Loucy (cell line): ENCODE results near the gene RBM26.

Source experiments
- H2AFZ ChIP-seq: fragments of 200-600 bp; sonication (generic); 2 replicates; pipeline ENCODE4 v1.6.0; 2016; ENCODE audit warnings: antibody characterized with exemption, mild to moderate bottlenecking, low read length, moderate library complexity
- H3F3A ChIP-seq: fragments of 200-600 bp; 2 replicates; pipeline ENCODE4 v1.6.0; 2016; ENCODE audit warnings: antibody characterized with exemption, low read depth, mild to moderate bottlenecking
- H3K27me3 ChIP-seq: fragments of 200-600 bp; sonication (generic); 2 replicates; pipeline ENCODE4 v1.6.1; 2014; ENCODE audit warnings: low read length, mild to moderate bottlenecking; ENCODE audit not compliant: insufficient read depth, poor library complexity, severe bottlenecking
- H3K36me3 ChIP-seq: fragments of 200-600 bp; sonication (generic); 2 replicates; pipeline ENCODE4 v1.6.1; 2016; ENCODE audit warnings: low read length; ENCODE audit not compliant: insufficient read depth
- H3K4me1 ChIP-seq: fragments of 200-600 bp; sonication (generic); 2 replicates; pipeline ENCODE4 v1.5.1; 2014; ENCODE audit warnings: low read length, mild to moderate bottlenecking; ENCODE audit not compliant: insufficient read depth, poor library complexity, severe bottlenecking
- H3K4me2 ChIP-seq: fragments of 200-600 bp; sonication (generic); 2 replicates; pipeline ENCODE4 v1.6.0; 2014; ENCODE audit warnings: antibody characterized with exemption, low read length, low read depth, mild to moderate bottlenecking; ENCODE audit not compliant: poor library complexity, severe bottlenecking
- H3K4me3 ChIP-seq: fragments of 200-600 bp; sonication (generic); 2 replicates; pipeline ENCODE4 v1.5.1; 2014; ENCODE audit warnings: low read length, mild to moderate bottlenecking, mixed read lengths; ENCODE audit not compliant: poor library complexity, severe bottlenecking
- H3K79me2 ChIP-seq: fragments of 200-600 bp; sonication (generic); 2 replicates; pipeline ENCODE4 v1.6.1; 2014; ENCODE audit warnings: low read length; ENCODE audit not compliant: insufficient read depth
- H3K9ac ChIP-seq: fragments of 200-600 bp; sonication (generic); 2 replicates; pipeline ENCODE4 v1.6.0; 2014; ENCODE audit warnings: mild to moderate bottlenecking, low read depth, low read length, moderate library complexity; ENCODE audit not compliant: poor library complexity, severe bottlenecking
- H3K9me2 ChIP-seq: fragments of 200-600 bp; sonication (generic); replicated peaks from 2 replicates; pipeline ENCODE4 v1.6.1; 2016; ENCODE audit warnings: low read depth, low read length, mixed read lengths
- H3K9me3 ChIP-seq: fragments of 200-600 bp; sonication (generic); 2 replicates; pipeline ENCODE4 v1.6.1; 2014; ENCODE audit warnings: mild to moderate bottlenecking, antibody characterized with exemption, low read length, low read depth; ENCODE audit not compliant: insufficient read depth
- H4K20me1 ChIP-seq: fragments of 200-600 bp; sonication (generic); 2 replicates; pipeline ENCODE4 v1.6.0; 2014; ENCODE audit warnings: antibody characterized with exemption, low read length, mild to moderate bottlenecking; ENCODE audit not compliant: insufficient read depth, poor library complexity, severe bottlenecking
- EZH2phosphoT487 ChIP-seq: fragments of 200-600 bp; IDR thresholded peaks from 2 replicates; pipeline ENCODE4 v1.6.1; 2018; ENCODE audit warnings: antibody characterized with exemption, mild to moderate bottlenecking, moderate library complexity, borderline replicate concordance
- TF ChIP-seq, protein P1 (sequence below): fragments of 200-600 bp; sonication (generic); conservative IDR thresholded peaks from 2 replicates; pipeline ENCODE4 v1.5.1; 2014; ENCODE audit warnings: mild to moderate bottlenecking, antibody characterized with exemption, low read length

Gene RBM26

DNA sequence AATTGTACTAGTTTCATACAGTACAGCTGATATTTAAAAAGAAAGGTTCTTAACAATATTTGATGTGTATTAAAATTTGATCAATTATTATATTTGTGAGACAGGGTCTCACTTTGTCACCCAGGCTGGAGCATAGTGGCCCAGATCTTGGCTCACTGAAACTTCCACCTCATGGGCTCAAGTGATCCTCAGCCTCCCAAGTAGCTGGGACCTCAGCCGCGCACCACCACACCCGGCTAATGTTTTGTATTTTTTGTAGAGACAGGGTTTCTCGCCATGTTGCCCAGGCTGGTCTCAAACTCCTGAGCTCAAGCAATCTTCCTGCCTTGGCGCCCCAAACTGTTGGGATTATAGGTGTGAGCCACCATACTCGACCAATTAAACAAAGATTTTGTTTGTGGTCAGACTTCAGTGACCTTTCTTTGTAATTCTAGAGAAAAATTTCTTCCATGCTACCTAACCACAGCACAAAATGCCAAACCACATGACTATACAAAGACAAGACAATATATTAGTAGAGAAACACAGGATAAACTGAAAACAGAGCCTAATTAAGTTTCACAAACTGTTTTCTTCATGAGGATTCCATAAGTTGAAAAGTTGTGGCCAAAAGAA, 59.6 kb downstream of the RBM26 start:
- Histone ChIP-seq H3K4me1 (peaks cover 3% of the 10 kb centered on the region), H3K36me3 (peaks cover 89% of the 10 kb centered on the region)

DNA sequence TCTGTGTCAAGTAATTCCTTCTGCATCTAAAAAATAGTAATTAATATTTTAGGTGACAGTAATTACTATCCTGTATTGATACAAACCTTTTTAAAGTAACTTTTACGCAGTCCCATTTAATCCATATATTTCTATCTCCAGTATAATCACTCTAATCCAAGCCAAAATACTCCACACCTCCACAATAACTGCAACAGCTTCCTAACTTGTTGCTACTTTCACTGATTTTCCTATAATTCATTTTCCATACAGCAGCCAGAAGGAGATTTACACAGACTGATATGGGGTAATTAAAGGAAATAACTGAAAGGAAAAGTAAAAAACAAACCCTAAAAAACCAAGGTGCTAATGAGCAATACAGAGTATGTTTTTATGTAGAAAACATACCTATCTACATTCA, 64.9 kb downstream of the RBM26 start:
- H3F3A ChIP-seq, result no peaks in the 10 kb centered on the region
- no peaks in the 10 kb centered on the region for H3K9me2 ChIP-seq
- peaks cover 3% of the 10 kb centered on the region for H4K20me1 ChIP-seq
- peaks cover 95% of the 10 kb centered on the region for H3K36me3 ChIP-seq
- no peaks in the 10 kb centered on the region for H3K79me2 ChIP-seq
- no peaks in the 10 kb centered on the region for H3K4me1 ChIP-seq
- no peaks in the 10 kb centered on the region for H3K27me3 ChIP-seq
- no peaks in the 10 kb centered on the region for H3K9me3 ChIP-seq
- no peak overlapping the region for H2AFZ ChIP-seq
- TF ChIP-seq EZH2phosphoT487, result no peak
- H3K4me2 ChIP-seq, result no peak overlapping the region
- H3K9ac ChIP-seq, result no peak overlapping the region
- H3K4me3 ChIP-seq, result no peak overlapping the region

More for the DNA sequence above, 59.6 kb downstream of the RBM26 start:
- no peak for TF ChIP-seq EZH2phosphoT487
- TF ChIP-seq, protein P1, sequence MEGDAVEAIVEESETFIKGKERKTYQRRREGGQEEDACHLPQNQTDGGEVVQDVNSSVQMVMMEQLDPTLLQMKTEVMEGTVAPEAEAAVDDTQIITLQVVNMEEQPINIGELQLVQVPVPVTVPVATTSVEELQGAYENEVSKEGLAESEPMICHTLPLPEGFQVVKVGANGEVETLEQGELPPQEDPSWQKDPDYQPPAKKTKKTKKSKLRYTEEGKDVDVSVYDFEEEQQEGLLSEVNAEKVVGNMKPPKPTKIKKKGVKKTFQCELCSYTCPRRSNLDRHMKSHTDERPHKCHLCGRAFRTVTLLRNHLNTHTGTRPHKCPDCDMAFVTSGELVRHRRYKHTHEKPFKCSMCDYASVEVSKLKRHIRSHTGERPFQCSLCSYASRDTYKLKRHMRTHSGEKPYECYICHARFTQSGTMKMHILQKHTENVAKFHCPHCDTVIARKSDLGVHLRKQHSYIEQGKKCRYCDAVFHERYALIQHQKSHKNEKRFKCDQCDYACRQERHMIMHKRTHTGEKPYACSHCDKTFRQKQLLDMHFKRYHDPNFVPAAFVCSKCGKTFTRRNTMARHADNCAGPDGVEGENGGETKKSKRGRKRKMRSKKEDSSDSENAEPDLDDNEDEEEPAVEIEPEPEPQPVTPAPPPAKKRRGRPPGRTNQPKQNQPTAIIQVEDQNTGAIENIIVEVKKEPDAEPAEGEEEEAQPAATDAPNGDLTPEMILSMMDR, result no peak
- H3K9ac ChIP-seq, result no peak overlapping the region
- no peaks in the 10 kb centered on the region for H3F3A ChIP-seq
- no peak overlapping the region for H3K4me2 ChIP-seq
- H2AFZ ChIP-seq, result no peak overlapping the region
- H3K27me3 ChIP-seq, result no peaks in the 10 kb centered on the region
- H3K9me3 ChIP-seq, result no peaks in the 10 kb centered on the region
- no peaks in the 10 kb centered on the region for H3K9me2 ChIP-seq
- H3K4me3 ChIP-seq, result no peak overlapping the region
- no peaks in the 10 kb centered on the region for H4K20me1 ChIP-seq
- no peaks in the 10 kb centered on the region for H3K79me2 ChIP-seq

DNA sequence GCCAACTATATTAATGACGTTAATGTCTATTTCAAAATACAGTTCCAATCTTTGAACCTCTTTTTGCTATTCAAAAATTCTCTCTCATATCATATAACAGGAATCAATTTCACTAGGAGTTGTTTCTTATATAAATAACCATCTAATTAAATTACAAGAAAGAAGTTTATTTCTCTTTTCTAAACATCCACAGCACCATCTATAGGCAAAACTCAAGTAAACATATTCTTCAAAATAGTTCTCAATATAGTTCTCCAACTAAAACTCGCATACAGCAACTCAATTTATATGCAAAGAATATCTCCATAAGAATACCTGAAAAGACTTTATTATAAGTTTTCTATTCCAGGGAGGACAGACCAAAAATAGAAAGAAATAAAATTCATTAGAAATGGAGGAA, 65.6 kb downstream of the RBM26 start:
- Histone ChIP-seq H3K9ac (no peak overlapping the region), H3K4me1 (no peaks in the 10 kb centered on the region), H3F3A (no peaks in the 10 kb centered on the region), H4K20me1 (peaks cover 3% of the 10 kb centered on the region), H3K9me3 (no peaks in the 10 kb centered on the region), H3K4me3 (no peak overlapping the region), H3K9me2 (no peaks in the 10 kb centered on the region), H3K36me3 (peaks cover 98% of the 10 kb centered on the region), H2AFZ (no peak overlapping the region), H3K79me2 (no peaks in the 10 kb centered on the region), H3K4me2 (no peak overlapping the region), H3K27me3 (no peaks in the 10 kb centered on the region)
- TF ChIP-seq, protein P1, result peak; percentile 42
- TF ChIP-seq EZH2phosphoT487, result no peak

DNA sequence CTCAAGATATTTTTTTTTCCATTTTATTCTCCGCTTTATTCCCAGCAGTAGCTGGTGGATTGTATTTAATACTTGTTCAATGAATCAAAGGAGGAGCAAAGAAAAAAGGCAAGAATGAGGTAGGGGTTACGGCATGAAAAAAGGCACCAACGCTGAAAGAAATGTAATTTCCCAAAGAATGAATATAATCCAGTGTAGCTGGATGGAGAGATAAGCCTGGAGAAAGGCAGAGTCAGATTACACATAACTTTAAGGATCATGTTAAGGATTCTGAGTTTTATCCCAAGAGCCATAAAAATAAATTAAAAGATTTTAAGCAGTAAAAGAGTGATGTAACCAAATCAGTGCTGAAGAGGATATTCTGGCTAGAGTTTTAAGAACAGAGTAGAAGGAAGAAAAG, 67.7 kb downstream of the RBM26 start:
- H3K9ac ChIP-seq, result no peak overlapping the region
- H3K36me3 ChIP-seq, result peaks cover 97% of the 10 kb centered on the region
- no peaks in the 10 kb centered on the region for H3K79me2 ChIP-seq
- no peak overlapping the region for H3K4me3 ChIP-seq
- no peaks in the 10 kb centered on the region for H3K27me3 ChIP-seq
- H3K4me2 ChIP-seq, result no peak overlapping the region
- H4K20me1 ChIP-seq, result peaks cover 3% of the 10 kb centered on the region
- H3K4me1 ChIP-seq, result no peaks in the 10 kb centered on the region
- no peaks in the 10 kb centered on the region for H3K9me3 ChIP-seq
- H3K9me2 ChIP-seq, result no peaks in the 10 kb centered on the region
- TF ChIP-seq EZH2phosphoT487, result no peak
- TF ChIP-seq, protein P1, result no peak
- no peak overlapping the region for H2AFZ ChIP-seq
- no peaks in the 10 kb centered on the region for H3F3A ChIP-seq
